Muscle layer of colon (tissue), 2 donors: Measurements from ENCODE around the gene CHST4.

Experiments used
- H3K27ac ChIP-seq: one replicate; pipeline ENCODE4 v1.7.0; 2013; ENCODE audit warnings: low read depth, mild to moderate bottlenecking, low read length, moderate library complexity
- H3K27me3 ChIP-seq, 2 donors: one replicate each; pipeline ENCODE4 v1.7.0; 2013; ENCODE audit warnings: low read length in 2 of 2, mild to moderate bottlenecking in 2 of 2; ENCODE audit not compliant: insufficient read depth in 2 of 2, control insufficient read depth in 1 of 2
- H3K36me3 ChIP-seq: one replicate; pipeline ENCODE4 v1.7.0; 2013; ENCODE audit warnings: mild to moderate bottlenecking, low read length; ENCODE audit not compliant: insufficient read depth
- H3K4me1 ChIP-seq: one replicate; pipeline ENCODE4 v1.7.0; 2013; ENCODE audit warnings: mild to moderate bottlenecking, low read length; ENCODE audit not compliant: insufficient read depth
- H3K4me3 ChIP-seq, 2 donors: one replicate each; pipeline ENCODE4 v1.7.0; 2013; ENCODE audit warnings: low read length in 2 of 2, low read depth in 1 of 2, mild to moderate bottlenecking in 1 of 2, moderate library complexity in 1 of 2
- H3K9ac ChIP-seq: one replicate; pipeline ENCODE4 v1.7.0; 2013; ENCODE audit warnings: low read length
- H3K9me3 ChIP-seq: one replicate; pipeline ENCODE4 v1.7.0; 2013; ENCODE audit warnings: mild to moderate bottlenecking, low read length
- donor health status: abdominal sarcoma.
- donor health status: Adenocarcinoma of cecum.

CHST4 gene

GRCh38 chr16:71528257-71528656, 2.0 kb downstream of the CHST4 start:
- no peak overlapping the region for H3K4me3 ChIP-seq

DNA sequence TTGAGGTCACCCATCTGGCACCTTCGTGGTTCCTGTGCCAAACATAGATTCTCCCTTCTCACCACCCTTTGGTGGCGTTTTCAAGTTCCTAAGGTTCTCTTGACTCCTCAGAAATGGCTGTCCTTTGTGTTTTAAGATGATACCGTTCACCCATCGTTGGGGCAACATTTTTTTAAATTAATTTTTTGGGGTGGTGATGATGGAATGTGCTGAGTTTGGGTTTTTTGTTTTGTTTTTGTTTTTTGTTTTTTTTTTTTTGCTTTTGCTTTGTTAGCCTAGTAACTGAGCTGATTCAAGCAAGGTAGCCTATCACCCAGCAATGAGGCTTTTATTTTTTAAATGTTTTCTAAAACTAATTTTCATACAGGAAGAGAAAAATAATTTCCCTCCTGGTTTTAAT, 2.6 kb downstream of the CHST4 start:
- no peaks in the 10 kb centered on the region for H3K9me3 ChIP-seq
- no peak overlapping the region for H3K4me3 ChIP-seq
- no peaks in the 10 kb centered on the region for H3K36me3 ChIP-seq
- H3K9ac ChIP-seq: no peak overlapping the region
- no peaks in the 10 kb centered on the region for H3K27me3 ChIP-seq
- peaks cover 3% of the 10 kb centered on the region for H3K4me1 ChIP-seq
- no peak overlapping the region for H3K27ac ChIP-seq

More at GRCh38 chr16:71528257-71528656, 2.0 kb downstream of the CHST4 start:
- Histone ChIP-seq H3K27ac (no peak overlapping the region), H3K4me1 (peaks cover 3% of the 10 kb centered on the region), H3K27me3 (no peaks in the 10 kb centered on the region), H3K36me3 (no peaks in the 10 kb centered on the region), H3K9ac (no peak overlapping the region), H3K9me3 (no peaks in the 10 kb centered on the region)

- Histone ChIP-seq H3K4me3 (no peak overlapping the region), H3K27me3 (no peaks in the 10 kb centered on the region), H3K36me3 (no peaks in the 10 kb centered on the region), H3K9me3 (no peaks in the 10 kb centered on the region), H3K9ac (no peak overlapping the region), H3K27ac (no peak overlapping the region), H3K4me1 (no peaks in the 10 kb centered on the region)
Measured at GRCh38 chr16:71532366-71532765, 6.1 kb downstream of the CHST4 start.

- H3K9ac ChIP-seq: no peak overlapping the region
- H3K27ac ChIP-seq: no peak overlapping the region
- H3K4me1 ChIP-seq: no peaks in the 10 kb centered on the region
- no peaks in the 10 kb centered on the region for H3K36me3 ChIP-seq
- H3K4me3 ChIP-seq: no peak overlapping the region
- no peaks in the 10 kb centered on the region for H3K27me3 ChIP-seq
- H3K9me3 ChIP-seq: no peaks in the 10 kb centered on the region
Measured at GRCh38 chr16:71536752-71537499, 10.7 kb downstream of the CHST4 start.

GRCh38 chr16:71537643-71538042, 11.4 kb downstream of the CHST4 start:
- no peaks in the 10 kb centered on the region for H3K4me1 ChIP-seq
- H3K9ac ChIP-seq: no peak overlapping the region
- H3K27ac ChIP-seq: no peak overlapping the region
- no peak overlapping the region for H3K4me3 ChIP-seq
- H3K27me3 ChIP-seq: peaks cover 0 to 5% of the 10 kb centered on the region in 2 donors
- H3K36me3 ChIP-seq: no peaks in the 10 kb centered on the region
- no peaks in the 10 kb centered on the region for H3K9me3 ChIP-seq

- H3K27me3 ChIP-seq: peaks cover 0 to 5% of the 10 kb centered on the region in 2 donors
Measured at GRCh38 chr16:71542377-71542776, 16.2 kb downstream of the CHST4 start.

GRCh38 chr16:71547168-71547567, 20.9 kb downstream of the CHST4 start:
- Histone ChIP-seq H3K4me1 (no peaks in the 10 kb centered on the region), H3K4me3 (no peak overlapping the region), H3K36me3 (no peaks in the 10 kb centered on the region), H3K9ac (no peak overlapping the region), H3K27ac (no peak overlapping the region), H3K9me3 (no peaks in the 10 kb centered on the region), H3K27me3 (peaks cover 0 to 4% of the 10 kb centered on the region in 2 donors)

More at GRCh38 chr16:71542377-71542776, 16.2 kb downstream of the CHST4 start:
- H3K9me3 ChIP-seq: no peaks in the 10 kb centered on the region
- H3K36me3 ChIP-seq: no peaks in the 10 kb centered on the region
- H3K27ac ChIP-seq: no peak overlapping the region
- no peak overlapping the region for H3K4me3 ChIP-seq
- no peak overlapping the region for H3K9ac ChIP-seq
- no peaks in the 10 kb centered on the region for H3K4me1 ChIP-seq

DNA sequence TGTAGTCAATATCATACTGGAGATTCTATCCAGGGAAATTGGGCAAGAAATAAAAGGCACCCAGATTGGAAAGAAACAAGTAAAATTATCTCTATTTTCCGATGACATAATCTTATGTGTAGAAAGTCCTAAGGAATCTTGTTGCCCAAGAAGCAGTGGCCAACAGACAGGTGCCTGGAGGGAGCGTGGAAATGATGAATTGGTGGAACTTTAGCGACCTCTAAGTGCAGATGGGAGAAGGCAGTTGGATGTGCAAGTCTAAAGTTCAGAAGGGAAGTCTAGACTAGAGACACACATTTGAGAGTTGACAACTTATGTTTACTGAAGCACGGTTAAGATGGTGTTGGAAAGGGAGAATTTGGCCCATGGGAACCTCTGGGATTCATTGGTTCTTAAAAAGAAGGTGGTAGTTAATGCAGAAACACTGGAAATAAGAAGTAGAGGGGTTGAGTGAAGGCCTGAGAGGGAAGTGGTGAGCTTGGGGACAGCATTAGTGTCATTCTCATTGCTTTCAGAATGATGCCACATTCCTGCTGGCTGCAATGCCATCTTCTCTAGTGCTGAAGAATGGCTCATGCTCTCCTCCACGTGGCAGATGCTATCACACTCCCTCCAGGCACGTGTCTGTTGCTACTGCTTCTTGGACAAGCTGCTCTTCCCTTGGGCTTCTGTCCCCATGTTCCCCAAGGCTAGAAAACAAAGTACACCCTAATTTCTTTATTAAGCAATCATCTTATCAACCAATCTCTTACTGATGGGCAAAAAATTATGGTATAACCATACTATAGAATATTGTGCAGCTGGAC, 26.7 kb downstream of the CHST4 start:
- Histone ChIP-seq H3K4me3 (no peak overlapping the region), H3K27ac (no peak overlapping the region), H3K36me3 (no peaks in the 10 kb centered on the region), H3K9me3 (no peaks in the 10 kb centered on the region), H3K9ac (no peak overlapping the region), H3K27me3 (no peaks in the 10 kb centered on the region), H3K4me1 (no peaks in the 10 kb centered on the region)

- Histone ChIP-seq H3K36me3 (no peaks in the 10 kb centered on the region), H3K27ac (no peak overlapping the region), H3K9ac (no peak overlapping the region), H3K27me3 (no peaks in the 10 kb centered on the region), H3K4me1 (no peaks in the 10 kb centered on the region), H3K9me3 (no peaks in the 10 kb centered on the region), H3K4me3 (no peak overlapping the region)
Measured at GRCh38 chr16:71555230-71555891, 29.1 kb downstream of the CHST4 start.

DNA sequence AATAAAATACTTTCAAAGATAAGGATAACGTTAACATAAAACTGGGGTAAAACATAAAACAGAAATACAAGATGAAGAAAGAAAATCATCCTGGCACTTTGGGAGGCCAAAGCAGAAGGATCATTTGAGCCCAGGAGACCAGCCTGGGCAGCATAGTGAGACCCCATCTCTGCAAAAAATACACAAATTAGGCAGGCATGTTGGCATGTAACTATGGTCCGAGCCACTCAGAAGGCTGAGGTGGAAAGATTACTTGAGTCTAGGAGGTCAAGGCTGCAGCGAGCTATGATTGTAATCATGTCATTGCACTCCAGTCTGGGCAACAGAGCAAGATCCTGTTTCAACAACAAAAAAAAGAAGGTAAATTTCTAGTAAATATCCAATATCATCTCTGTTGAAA, 31.1 kb downstream of the CHST4 start:
- H3K9ac ChIP-seq: no peak overlapping the region
- H3K4me1 ChIP-seq: no peaks in the 10 kb centered on the region
- no peaks in the 10 kb centered on the region for H3K27me3 ChIP-seq
- no peak overlapping the region for H3K27ac ChIP-seq
- H3K9me3 ChIP-seq: no peaks in the 10 kb centered on the region
- H3K36me3 ChIP-seq: no peaks in the 10 kb centered on the region
- no peak overlapping the region for H3K4me3 ChIP-seq

- H3K36me3 ChIP-seq: no peaks in the 10 kb centered on the region
- no peaks in the 10 kb centered on the region for H3K4me1 ChIP-seq
- H3K4me3 ChIP-seq: no peak overlapping the region
- no peak overlapping the region for H3K27ac ChIP-seq
- H3K27me3 ChIP-seq: no peaks in the 10 kb centered on the region
- no peak overlapping the region for H3K9ac ChIP-seq
- no peaks in the 10 kb centered on the region for H3K9me3 ChIP-seq
Measured at GRCh38 chr16:71557954-71558582, 31.8 kb downstream of the CHST4 start.
